OCI-LY1 (cell line): Measurements from ENCODE around the gene PACS2.

Experiments used
- CTCF ChIP-seq: fragments of 200-600 bp; sonication (generic), shearing (Covaris generic); IDR thresholded peaks from 2 replicates; pipeline ENCODE4 v1.5.1; 2017; ENCODE audit warnings: mild to moderate bottlenecking, antibody characterized with exemption, low read length, moderate library complexity, mixed read lengths
- EZH2 ChIP-seq: fragments of 200-600 bp; sonication (generic), shearing (Covaris generic); IDR thresholded peaks from 2 replicates; pipeline ENCODE4 v1.8.0; 2017; ENCODE audit warnings: borderline replicate concordance, mixed run types, mild to moderate bottlenecking, antibody characterized with exemption, low read length, moderate library complexity, mixed read lengths

GRCh38 chr14:105322791-105323556 lies 8.4 kb downstream of the PACS2 start:
- TF ChIP-seq CTCF (no peak), EZH2 (no peak)
